K562 (cell line): Measurements from ENCODE around the gene SFRP5. TPM values are rescaled to one million over a fixed set of nuclear protein-coding genes. Genes with fewer than 3 reads are reported as not detected.

ENCODE experiments used
- CEBPG ChIP-seq, 3 experiments: fragments of 200-800 bp in 1 of 3; sonication (Bioruptor generic) in 1 of 3; sonication (generic) in 1 of 3; formaldehyde crosslinking in 1 of 3; IDR thresholded peaks in 2 of 3; conservative IDR thresholded peaks in 1 of 3; 2 replicates each; pipeline versions ENCODE4 v1.6.1 to v1.8.0; 2016 to 2022; ENCODE audit warnings: missing compliant biosample characterization in 2 of 3, missing genetic modification characterization in 2 of 3, mild to moderate bottlenecking in 1 of 3, missing genetic modification reagents in 1 of 3
- CHAMP1 ChIP-seq: fragments of 450-650 bp; IDR thresholded peaks from 2 replicates; pipeline ENCODE4 v1.6.1; 2016; ENCODE audit warnings: mild to moderate bottlenecking
- CHD1 ChIP-seq: fragments of 200-600 bp; sonication (generic); IDR thresholded peaks from one replicate; pipeline ENCODE4 v1.6.1; 2012; ENCODE audit warnings: mild to moderate bottlenecking, moderate library complexity, low read length, inconsistent platforms
- ETV6 ChIP-seq, 3 experiments: fragments of 150-350 bp in 1 of 3; sonication (generic) in 1 of 3; formaldehyde crosslinking in 1 of 3; IDR thresholded peaks; 2 replicates each; pipeline versions ENCODE4 v1.6.1 to v1.8.0; 2014 to 2022; ENCODE audit warnings: borderline replicate concordance in 2 of 3, low read depth in 2 of 3, antibody characterized with exemption in 1 of 3, low read length in 1 of 3, mild to moderate bottlenecking in 1 of 3, missing genetic modification reagents in 1 of 3
- KLF13 ChIP-seq: fragments of 450-650 bp; IDR thresholded peaks from 2 replicates; pipeline ENCODE4 v1.6.1; 2016; ENCODE audit warnings: missing genetic modification characterization, low read depth, mild to moderate bottlenecking, missing compliant biosample characterization, moderate library complexity, borderline replicate concordance
- RFX1 ChIP-seq: fragments of 450-650 bp; IDR thresholded peaks from 2 replicates; pipeline ENCODE4 v1.6.1; 2016; ENCODE audit warnings: mild to moderate bottlenecking, moderate library complexity
- SREBF1 ChIP-seq: fragments of 150-350 bp; IDR thresholded peaks from 2 replicates; pipeline ENCODE4 v1.6.1; 2014; ENCODE audit warnings: antibody characterized with exemption, low read depth, low read length, borderline replicate concordance
- TCFL5 ChIP-seq: fragments of 250-450 bp; sonication (Bioruptor Pico); conservative IDR thresholded peaks from 2 replicates; pipeline ENCODE4 v1.6.1; 2021; ENCODE audit warnings: mild to moderate bottlenecking, moderate library complexity, matching md5 sums
- TEAD4 ChIP-seq, 2 experiments: sonication (generic) in 1 of 2; formaldehyde crosslinking in 1 of 2; IDR thresholded peaks; 2 replicates each; pipeline versions ENCODE4 v1.6.1 to v1.8.0; 2012 to 2022; ENCODE audit warnings: borderline replicate concordance in 1 of 2, inconsistent platforms in 1 of 2, low read length in 1 of 2, mild to moderate bottlenecking in 1 of 2, missing genetic modification reagents in 1 of 2
- THRB ChIP-seq: fragments of 450-650 bp; formaldehyde crosslinking; conservative IDR thresholded peaks from 2 replicates; pipeline ENCODE4 v1.4.0; 2022; ENCODE audit warnings: mild to moderate bottlenecking, missing genetic modification characterization
- ZBTB34 ChIP-seq: fragments of 250-450 bp; sonication (Bioruptor Pico); IDR thresholded peaks from 2 replicates; pipeline ENCODE4 v1.8.0; 2021; ENCODE audit warnings: mild to moderate bottlenecking, moderate library complexity
- ZBTB43 ChIP-seq: sonication (generic); formaldehyde crosslinking; IDR thresholded peaks from 2 replicates; pipeline ENCODE4 v1.8.0; 2023; ENCODE audit warnings: mild to moderate bottlenecking, missing genetic modification reagents
- polyA plus RNA-seq, 8 experiments: library from polyadenylated mRNA; depleted of rRNA in 4 of 8; stranded (reverse) in 5 of 8; unstranded in 3 of 8; fragments of >200 nt; fragmentation: Nextera tagmentation in 2 of 8; fragmentation: Illumina TruSeq in 1 of 8; extraction: Ambion mirVana in 2 of 8; extraction: Trizol in 1 of 8; gene quantifications; 2 replicates each; pipeline versions ENCODE4 v1.2.1 to v1.2.3, GENCODE V29; 2011 to 2014; ENCODE audit warnings: inconsistent platforms in 1 of 8, missing spikeins in 1 of 8
- total RNA-seq, 7 experiments: library from RNA; depleted of rRNA in 6 of 7; stranded (reverse); fragments of >200 nt in 6 of 7; fragmentation: Illumina TruSeq in 2 of 7; extraction: Trizol in 2 of 7; gene quantifications; 2 replicates each; pipeline versions ENCODE4 v1.2.1 to v1.2.3, GENCODE V29; 2011 to 2021; ENCODE audit warnings: low replicate concordance in 1 of 7
- TF ChIP-seq, protein P1 (sequence below): sonication (generic); IDR thresholded peaks from 2 replicates; pipeline ENCODE4 v1.6.1; 2016

The SFRP5 gene
- total and polyA plus RNA-seq, 9 of the 15 experiments (the other 6 are each of a cell fraction or from before 2014, with no cell fraction given) = 0.07 to 0.29 (median 0.13) TPM; not detected in 3

DNA sequence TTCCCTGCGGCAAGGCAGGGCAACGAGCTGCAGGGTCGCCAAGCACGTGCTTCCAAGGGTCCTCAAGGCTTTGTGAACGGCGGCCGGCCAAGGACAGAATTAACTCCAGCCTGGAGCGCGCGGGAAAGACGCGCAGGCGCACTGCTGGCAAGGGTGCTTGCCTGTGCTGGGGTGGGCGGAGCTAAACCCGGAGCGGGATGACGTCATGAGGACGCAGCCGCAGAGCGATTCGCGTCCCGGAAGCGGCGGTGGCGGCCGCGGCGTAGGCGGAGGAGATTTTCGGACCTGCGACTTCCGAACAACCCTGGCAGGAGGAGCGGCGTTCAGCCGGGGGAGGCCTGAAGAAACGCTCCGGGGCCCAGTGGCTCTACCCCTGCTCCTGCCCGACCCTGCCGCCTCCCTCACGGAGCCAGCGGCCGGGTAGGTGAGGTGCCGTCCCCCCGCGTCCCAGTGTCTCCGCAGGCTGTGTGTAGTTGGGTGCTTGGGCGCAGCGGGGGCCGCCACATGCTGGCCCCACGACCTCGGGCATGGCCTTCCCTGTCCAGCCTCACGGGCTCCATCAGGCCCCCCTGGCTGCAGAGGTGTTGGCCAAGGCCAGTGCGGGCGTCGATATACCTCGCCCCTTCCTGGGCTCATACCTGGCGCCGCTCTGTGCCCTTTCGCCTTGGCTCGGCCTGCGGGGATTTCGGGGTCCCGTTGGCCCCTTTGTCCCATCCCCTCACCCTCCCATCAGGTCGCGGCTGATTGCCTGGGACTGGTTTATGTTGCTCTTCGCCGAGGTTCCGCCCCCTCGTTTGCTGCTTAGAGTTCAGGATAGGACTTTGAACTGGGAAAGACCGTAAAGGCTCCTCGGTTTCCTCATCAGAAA lies 34.7 kb downstream of the SFRP5 start, which contains the start of gene ZFYVE27 (continued):
- TF ChIP-seq ZBTB43 (no peak), ETV6 (IDR thresholded peaks at IDR 0.05; ENCODE audit: borderline replicate concordance in 1 of 2, low read depth in 2 of 2, low read length in 1 of 2) (no peak), ETV6 (CRISPR knock-in tag; IDR thresholded peaks at IDR 0.05; ENCODE audit: borderline replicate concordance) (no peak), TCFL5 (no peak), CHD1 (no peak), KLF13 (tag) (no peak), TEAD4 (IDR thresholded peaks at IDR 0.05; ENCODE audit: low read length) (no peak), TEAD4 (CRISPR knock-in tag; IDR thresholded peaks at IDR 0.05; ENCODE audit: borderline replicate concordance) (no peak), RFX1 (no peak), ZBTB34 (CRISPR knock-in tag) (no peak), CEBPG (CRISPR knock-in tag; IDR thresholded peaks at IDR 0.05) (no peak), CEBPG (tag; conservative IDR thresholded peaks at IDR 0.05 in 1 of 2, IDR thresholded peaks at IDR 0.05 in 1 of 2) (no peak), CHAMP1 (no peak), SREBF1 (no peak), THRB (CRISPR knock-in tag) (no peak)
- TF ChIP-seq, protein P1, sequence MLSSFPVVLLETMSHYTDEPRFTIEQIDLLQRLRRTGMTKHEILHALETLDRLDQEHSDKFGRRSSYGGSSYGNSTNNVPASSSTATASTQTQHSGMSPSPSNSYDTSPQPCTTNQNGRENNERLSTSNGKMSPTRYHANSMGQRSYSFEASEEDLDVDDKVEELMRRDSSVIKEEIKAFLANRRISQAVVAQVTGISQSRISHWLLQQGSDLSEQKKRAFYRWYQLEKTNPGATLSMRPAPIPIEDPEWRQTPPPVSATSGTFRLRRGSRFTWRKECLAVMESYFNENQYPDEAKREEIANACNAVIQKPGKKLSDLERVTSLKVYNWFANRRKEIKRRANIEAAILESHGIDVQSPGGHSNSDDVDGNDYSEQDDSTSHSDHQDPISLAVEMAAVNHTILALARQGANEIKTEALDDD = no peak
